WI38 (cell line): Measurements from ENCODE around the gene SEZ6L2.

Experiments
- H3K4me3 ChIP-seq: 2 replicates; pipeline ENCODE4 v1.5.1; 2011; ENCODE audit warnings: low read depth, mild to moderate bottlenecking, control low read depth, low read length
- CTCF ChIP-seq: IDR thresholded peaks from 2 replicates; pipeline ENCODE4 v1.5.1; 2012; ENCODE audit warnings: low read depth, mild to moderate bottlenecking, control low read depth, low read length

The SEZ6L2 gene

DNA sequence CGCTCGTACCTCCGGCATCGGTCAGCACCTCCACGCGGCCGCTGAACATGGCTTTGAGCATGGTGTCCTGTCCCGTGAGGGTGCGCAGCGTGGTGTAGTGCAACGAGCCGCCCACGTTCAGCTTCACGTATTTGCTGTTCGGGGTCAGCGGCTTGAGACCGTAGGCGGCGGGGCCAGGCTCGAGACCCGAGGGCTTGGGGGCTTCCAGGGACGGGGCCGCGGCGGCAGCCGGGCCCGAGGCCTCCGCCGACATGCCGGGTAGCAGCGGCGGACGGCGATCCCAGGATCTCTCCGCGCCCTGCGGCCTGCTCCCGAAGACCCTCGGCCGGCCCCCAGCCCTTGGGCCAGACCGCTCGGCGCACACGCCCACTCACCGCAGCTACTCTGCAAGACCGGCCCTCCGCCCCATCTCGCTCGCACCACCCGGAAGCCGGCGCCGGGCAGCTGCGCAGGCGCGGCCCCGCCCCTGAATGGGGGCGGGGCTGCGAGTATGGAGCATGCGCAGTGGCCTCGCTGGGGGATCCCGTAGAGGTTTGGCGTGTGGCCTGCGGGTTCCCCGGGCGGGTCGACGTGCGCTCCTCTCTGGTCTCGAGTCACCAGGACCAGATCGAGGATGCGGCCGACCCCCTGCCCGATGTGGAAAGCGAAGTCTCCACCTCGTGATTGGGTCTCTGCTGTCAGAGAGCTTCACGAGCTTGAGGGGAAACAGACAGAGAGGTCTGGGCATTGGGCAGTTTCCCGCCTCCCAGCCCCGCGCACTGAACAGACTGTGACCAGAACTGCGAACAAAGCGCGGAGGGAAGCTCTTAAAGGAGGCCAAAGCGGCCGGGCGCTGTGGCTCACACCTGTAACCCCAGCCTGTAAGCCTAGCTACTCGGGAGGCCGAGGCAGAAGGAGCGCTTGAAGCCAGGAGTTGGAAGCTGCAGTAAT, 26.7 kb upstream of the SEZ6L2 start, which contains the start of gene KCTD13:
TSS of gene KCTD13 (minus strand) at position 446 of the 930 bp plus-strand sequence. CDS start at position 253, 193 bp downstream.
- H3K4me3 ChIP-seq = peak within 1 kb of the TSS; percentile 93
- TF ChIP-seq CTCF = no peak

DNA sequence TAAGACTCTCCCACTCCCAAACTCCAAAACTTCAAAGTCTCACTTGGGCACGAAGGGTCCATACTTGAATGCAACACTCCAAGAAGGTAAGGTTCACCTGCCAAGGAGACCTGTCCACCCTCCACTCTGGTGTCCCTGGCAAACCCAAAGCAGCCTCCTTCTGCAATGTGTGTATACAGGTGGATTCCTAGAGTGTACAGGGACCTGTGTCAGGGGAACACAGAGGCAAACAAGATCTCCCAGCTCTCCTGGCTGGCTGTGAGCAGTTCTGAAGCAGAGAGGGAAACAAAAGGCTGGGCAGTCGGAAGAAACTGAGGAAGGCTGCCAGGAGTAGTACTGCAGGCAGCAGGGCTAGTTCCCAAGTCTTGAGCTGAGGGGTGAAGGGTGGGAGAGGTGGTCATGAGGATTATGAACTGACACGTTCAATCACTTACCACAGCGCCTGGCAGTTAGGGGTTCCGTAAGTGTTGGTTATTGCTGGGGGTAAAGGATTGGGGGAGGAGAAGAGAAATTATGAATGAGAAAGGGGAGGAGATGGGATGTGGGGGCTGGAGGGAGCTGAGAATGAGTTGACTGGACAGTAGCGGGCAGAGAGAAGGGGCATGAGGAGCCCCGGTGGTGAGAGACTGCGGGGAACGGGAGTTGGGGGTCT, 25.9 kb upstream of the SEZ6L2 start:
- no peak for TF ChIP-seq CTCF
- H3K4me3 ChIP-seq = peak overlapping the region; percentile 93

GRCh38 chr16:29922986-29923501, 23.7 kb upstream of the SEZ6L2 start:
- no peak overlapping the region for H3K4me3 ChIP-seq
- no peak for TF ChIP-seq CTCF

- TF ChIP-seq CTCF = no peak
- no peak overlapping the region for H3K4me3 ChIP-seq
These were observed 23.0 kb upstream of the SEZ6L2 start for GRCh38 chr16:29922326-29922725.

GRCh38 chr16:29921034-29921385, 21.7 kb upstream of the SEZ6L2 start:
- no peak overlapping the region for H3K4me3 ChIP-seq
- TF ChIP-seq CTCF = no peak

- no peak for TF ChIP-seq CTCF
- H3K4me3 ChIP-seq = no peak overlapping the region
These were observed 21.1 kb upstream of the SEZ6L2 start for GRCh38 chr16:29920288-29921033.
